Endothelial cell of umbilical vein (primary cell): ENCODE results near the gene TMC1. TPM values are rescaled to one million over a fixed set of nuclear protein-coding genes. Genes with fewer than 3 reads are reported as not detected.

Source experiments
- BruUV-seq: library from RNA; stranded (reverse); fragments of 400-500 nt; replicated peaks from 2 replicates; lab custom pipeline; 2021; lab: Mats Ljungman, UMichigan
- CTCF ChIA-PET: fragments of 300-600, 350-600 bp; sonication (Branson Sonifier 250); formaldehyde crosslinking; loops from one replicate; lab custom pipeline; 2021; ENCODE audit warnings: antibody characterized with exemption, inconsistent platforms; lab: Charles Lee
- POLR2A ChIA-PET: fragments of 300-600, 350-600 bp; sonication (Branson Sonifier 250); formaldehyde crosslinking; loops from one replicate; lab custom pipeline; 2021; ENCODE audit warnings: antibody characterized with exemption, inconsistent platforms; lab: Charles Lee
- DNase-seq: peaks from one replicate; pipeline ENCODE4 v3.0.0-alpha.2; 2011; ENCODE audit warnings: low read depth, low spot score
- FAIRE-seq: peaks from 2 replicates; lab custom pipeline; 2011; peaks lifted over from hg19 to GRCh38; lab: Jason Lieb, UNC
- H2AFZ ChIP-seq: 2 replicates; pipeline ENCODE4 v1.6.0; 2012; ENCODE audit warnings: low read depth, low read length, control low read depth, inconsistent platforms
- H3K27ac ChIP-seq: 2 replicates; pipeline ENCODE4 v1.5.1; 2011; ENCODE audit warnings: low read depth, mild to moderate bottlenecking, control low read depth, low read length, moderate library complexity; ENCODE audit not compliant: insufficient read depth
- H3K27me3 ChIP-seq, 2 experiments: 2 replicates each; pipeline versions ENCODE4 v1.6.0 to v1.6.1; 2011; ENCODE audit warnings: low read length in 2 of 2, mixed read lengths in 1 of 2; ENCODE audit not compliant: control insufficient read depth in 2 of 2, insufficient read depth in 2 of 2
- H3K36me3 ChIP-seq, 2 experiments: 2 replicates in 1 of 2; 3 replicates in 1 of 2; pipeline ENCODE4 v1.5.1; 2011; ENCODE audit warnings: low read length in 2 of 2, mild to moderate bottlenecking in 1 of 2, moderate library complexity in 1 of 2; ENCODE audit not compliant: control insufficient read depth in 2 of 2, insufficient read depth in 2 of 2; ENCODE audit errors: extremely low read depth in 1 of 2
- H3K4me1 ChIP-seq: 3 replicates; pipeline ENCODE4 v1.5.1; 2011; ENCODE audit warnings: mild to moderate bottlenecking, low read length; ENCODE audit not compliant: control insufficient read depth, insufficient read depth; ENCODE audit errors: extremely low read depth
- H3K4me2 ChIP-seq: 2 replicates; pipeline ENCODE4 v1.6.1; 2011; ENCODE audit warnings: low read length, control low read depth, mixed read lengths; ENCODE audit not compliant: insufficient read depth
- H3K4me3 ChIP-seq, 3 experiments: fragments of 200-600 bp in 1 of 3; sonication (generic), shearing (Covaris generic) in 1 of 3; replicated peaks in 1 of 3; 2 replicates each; pipeline ENCODE4 v1.5.1; 2011 to 2016; ENCODE audit warnings: control low read depth in 3 of 3, low read length in 3 of 3, mild to moderate bottlenecking in 2 of 3, inconsistent platforms in 1 of 3, low read depth in 1 of 3, moderate library complexity in 1 of 3; ENCODE audit not compliant: insufficient read depth in 1 of 3
- H3K79me2 ChIP-seq: 2 replicates; pipeline ENCODE4 v1.6.0; 2012; ENCODE audit warnings: low read length, inconsistent platforms; ENCODE audit not compliant: control insufficient read depth, insufficient read depth
- H3K9ac ChIP-seq: replicated peaks from 2 replicates; pipeline ENCODE3; 2011; ENCODE audit warnings: low read length, control low read depth; ENCODE audit not compliant: insufficient read depth; ENCODE audit errors: extremely low read depth
- H3K9me1 ChIP-seq: replicated peaks from 3 replicates; pipeline ENCODE4 v1.6.0; 2011; ENCODE audit warnings: mild to moderate bottlenecking, low read length; ENCODE audit not compliant: control insufficient read depth, insufficient read depth; ENCODE audit errors: extremely low read depth
- H3K9me3 ChIP-seq: replicated peaks from 2 replicates; pipeline ENCODE4 v1.5.1; 2012; ENCODE audit warnings: low read length, inconsistent platforms; ENCODE audit not compliant: control insufficient read depth, insufficient read depth
- H4K20me1 ChIP-seq: replicated peaks from 2 replicates; pipeline ENCODE3; 2011; ENCODE audit warnings: mild to moderate bottlenecking, low read length; ENCODE audit not compliant: control insufficient read depth, insufficient read depth; ENCODE audit errors: extremely low read depth
- CTCF ChIP-seq, 2 donors: IDR thresholded peaks; 1 replicate in 1 of 2; 2 replicates in 1 of 2; pipeline ENCODE4 v1.5.1; 2011; ENCODE audit warnings: low read length in 2 of 2, mild to moderate bottlenecking in 2 of 2, moderate library complexity in 2 of 2, control low read depth in 1 of 2, inconsistent platforms in 1 of 2, low read depth in 1 of 2; ENCODE audit not compliant: insufficient read depth in 1 of 2; ENCODE audit errors: extremely low read depth in 1 of 2
- EZH2 ChIP-seq: IDR thresholded peaks from 2 replicates; pipeline ENCODE4 v1.6.1; 2012; ENCODE audit warnings: borderline replicate concordance, low read depth, mild to moderate bottlenecking, moderate library complexity, low read length, inconsistent platforms; ENCODE audit not compliant: severe bottlenecking
- FOS ChIP-seq: IDR thresholded peaks from 2 replicates; pipeline ENCODE4 v1.6.1; 2011; ENCODE audit warnings: mild to moderate bottlenecking, low read length, moderate library complexity, borderline replicate concordance; ENCODE audit not compliant: insufficient read depth
- GATA2 ChIP-seq: IDR thresholded peaks from 2 replicates; pipeline ENCODE4 v1.7.0; 2011; ENCODE audit warnings: low read depth, mild to moderate bottlenecking, moderate library complexity, mixed read lengths, low read length; ENCODE audit not compliant: insufficient read length, insufficient read depth
- JUN ChIP-seq: IDR thresholded peaks from 2 replicates; pipeline ENCODE4 v1.6.1; 2011; ENCODE audit warnings: borderline replicate concordance, low read depth; ENCODE audit not compliant: insufficient read length, insufficient read depth
- MAX ChIP-seq: IDR thresholded peaks from 2 replicates; pipeline ENCODE4 v1.6.1; 2011; ENCODE audit not compliant: insufficient read depth, insufficient read length
- MYC ChIP-seq: IDR thresholded peaks from one replicate; pipeline ENCODE4 v1.6.1; 2011; ENCODE audit warnings: mild to moderate bottlenecking, low read depth, low read length
- POLR2A ChIP-seq: IDR thresholded peaks from 2 replicates; pipeline ENCODE4 v1.6.1; 2012; ENCODE audit warnings: low read depth, mild to moderate bottlenecking, control low read depth, low read length
- POLR2AphosphoS5 ChIP-seq: IDR thresholded peaks from 2 replicates; pipeline ENCODE4 v1.6.1; 2012; ENCODE audit warnings: low read depth, mild to moderate bottlenecking, control low read depth, low read length, moderate library complexity; ENCODE audit not compliant: insufficient read depth
- dilution Hi-C: fragments of 300-500 bp; cut with MboI; formaldehyde crosslinking; loops from one replicate; pipeline ENCODE4 v1.15.0; 2019; ENCODE audit warnings: low sequenced_read_pairs; ENCODE audit not compliant: extremely low pct_ligation_motif_present
- intact Hi-C: fragments of 100-400 bp; cut with micrococcal nuclease; formaldehyde crosslinking; loops from one replicate; pipeline ENCODE4 v1.10.0; 2022
- polyA plus RNA-seq, 4 experiments: library from polyadenylated mRNA; depleted of rRNA in 3 of 4; stranded (reverse) in 3 of 4; unstranded in 1 of 4; fragments of >200 nt; gene quantifications; 2 replicates each; pipeline versions ENCODE4 v1.2.1 to v1.2.3, GENCODE V29; 2011 to 2012; ENCODE audit warnings: missing spikeins in 1 of 4
- total RNA-seq: library from RNA; stranded (reverse); gene quantifications from 2 replicates; pipeline ENCODE4 v1.2.3, GENCODE V29; 2021

Gene TMC1
- total and polyA plus RNA-seq, 2 donors (not counting 3 experiments of a cell fraction or from before 2014, with no cell fraction given) = 1.5 TPM; not detected in 1

- Histone ChIP-seq H3K79me2 (no peaks in the 10 kb centered on the region), H3K36me3 (no peaks in the 10 kb centered on the region), H3K27me3 (peaks cover 0 to 4% of the 10 kb centered on the region in 2 experiments), H3K27ac (no peak overlapping the region), H3K4me1 (no peaks in the 10 kb centered on the region), H2AFZ (no peak overlapping the region), H3K9me3 (no peaks in the 10 kb centered on the region), H3K9ac (no peak overlapping the region), H3K9me1 (no peaks in the 10 kb centered on the region), H4K20me1 (no peaks in the 10 kb centered on the region), H3K4me2 (no peak overlapping the region), H3K4me3 (no peak overlapping the region)
- CTCF ChIA-PET = interaction anchor here (0.9 to 1.4 kb wide), 3 partner anchors 105 to 422 kb away, joined by 3 read pairs; no protein-coding TSS in a partner anchor
- no peak for TF ChIP-seq POLR2AphosphoS5
- no peak for TF ChIP-seq MYC
- TF ChIP-seq FOS = no peak
- TF ChIP-seq EZH2 = no peak
- TF ChIP-seq JUN = no peak
- no peak for TF ChIP-seq MAX
- TF ChIP-seq CTCF (IDR thresholded peaks at IDR 0.05; ENCODE audit: extremely low read depth in 1 of 2, insufficient read depth in 1 of 2, low read depth in 1 of 2, low read length in 2 of 2) = no peak
- TF ChIP-seq POLR2A = no peak
- no peak for TF ChIP-seq GATA2
- DNase-seq (no peak), FAIRE-seq (no peak)
- POLR2A ChIA-PET = no interaction called here
- intact Hi-C loops = no loop called here
- no TSS peak for BruUV-seq
- dilution Hi-C loops = no loop called here
Observed at GRCh38 chr9:72703574-72703973, 182.2 kb downstream of the TMC1 start.
